ENCODE data around the gene CACNA1C. TPM values are rescaled to one million over a fixed set of nuclear protein-coding genes. Genes with fewer than 3 reads are reported as not detected.
A peak's percentile ranks its signal among the peaks of the same experiment; 100 is the strongest.

CACNA1C gene
- total and polyA plus RNA-seq, 2 donors (not counting 1 experiment from before 2014, with no cell fraction given), result 7.6 to 11.4 TPM

DNA sequence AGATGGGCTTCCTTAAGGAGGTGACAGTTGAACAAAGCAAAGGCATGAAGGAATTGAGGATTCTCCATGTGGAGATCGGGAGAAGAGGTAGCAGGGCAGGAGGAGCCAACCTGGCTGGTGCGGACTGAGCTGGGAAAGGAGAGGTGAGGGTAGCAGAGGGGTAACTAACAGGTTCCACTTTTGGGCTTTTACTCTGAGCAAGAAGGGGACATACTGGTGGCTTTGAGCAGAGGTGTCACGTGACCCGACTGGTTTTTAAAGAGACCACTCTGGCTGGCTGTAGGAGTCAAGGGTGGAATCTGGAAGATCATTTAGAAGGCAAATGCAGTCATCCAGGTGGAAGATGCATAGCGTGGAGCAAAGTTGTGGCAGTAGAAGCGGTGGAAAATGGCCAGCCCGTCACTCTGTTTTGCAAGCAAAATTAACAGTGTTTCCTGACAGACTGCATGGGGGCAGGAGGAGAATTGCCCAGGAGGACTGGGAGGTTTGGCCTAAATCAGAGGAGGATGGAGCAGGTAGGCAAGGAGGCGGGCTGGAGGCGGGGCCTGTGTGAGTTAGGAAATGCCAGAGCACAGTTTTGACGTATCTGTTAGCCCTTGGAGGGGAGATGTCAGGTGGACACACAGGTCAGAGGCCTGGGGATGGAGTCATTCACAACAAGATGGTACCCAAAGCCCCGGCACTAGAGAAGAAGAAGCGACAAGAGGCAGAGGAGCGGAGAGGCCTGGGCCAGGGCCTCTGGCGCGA, 585.7 kb downstream of the CACNA1C start:
- no peak overlapping the region for H3K27ac ChIP-seq (ENCODE audit: insufficient read depth, low read length)
- no peaks in the 10 kb centered on the region for H3K27me3 ChIP-seq (ENCODE audit: control insufficient read depth, insufficient read depth, low read length)
- no peaks in the 10 kb centered on the region for H3K79me2 ChIP-seq (ENCODE audit: control insufficient read depth, insufficient read depth, low read length)
- no peaks in the 10 kb centered on the region for H4K20me1 ChIP-seq (ENCODE audit: control insufficient read depth, extremely low read depth, insufficient read depth, low read length)
- no peak overlapping the region for H2AFZ ChIP-seq (ENCODE audit: low read length)
- H3K9ac ChIP-seq (ENCODE audit: insufficient read depth, low read length), result no peak overlapping the region
- H3K4me2 ChIP-seq (ENCODE audit: extremely low read depth, insufficient read depth, low read length), result no peak overlapping the region
- H3K36me3 ChIP-seq (ENCODE audit: control insufficient read depth, insufficient read depth, low read length), result no peaks in the 10 kb centered on the region
- no peaks in the 10 kb centered on the region for H3K9me3 ChIP-seq (ENCODE audit: control insufficient read depth, insufficient read depth, low read depth, low read length)
- H3K4me1 ChIP-seq (ENCODE audit: control insufficient read depth, extremely low read depth, insufficient read depth, low read length), result peaks cover 15% of the 10 kb centered on the region
- TF ChIP-seq, protein P1, sequence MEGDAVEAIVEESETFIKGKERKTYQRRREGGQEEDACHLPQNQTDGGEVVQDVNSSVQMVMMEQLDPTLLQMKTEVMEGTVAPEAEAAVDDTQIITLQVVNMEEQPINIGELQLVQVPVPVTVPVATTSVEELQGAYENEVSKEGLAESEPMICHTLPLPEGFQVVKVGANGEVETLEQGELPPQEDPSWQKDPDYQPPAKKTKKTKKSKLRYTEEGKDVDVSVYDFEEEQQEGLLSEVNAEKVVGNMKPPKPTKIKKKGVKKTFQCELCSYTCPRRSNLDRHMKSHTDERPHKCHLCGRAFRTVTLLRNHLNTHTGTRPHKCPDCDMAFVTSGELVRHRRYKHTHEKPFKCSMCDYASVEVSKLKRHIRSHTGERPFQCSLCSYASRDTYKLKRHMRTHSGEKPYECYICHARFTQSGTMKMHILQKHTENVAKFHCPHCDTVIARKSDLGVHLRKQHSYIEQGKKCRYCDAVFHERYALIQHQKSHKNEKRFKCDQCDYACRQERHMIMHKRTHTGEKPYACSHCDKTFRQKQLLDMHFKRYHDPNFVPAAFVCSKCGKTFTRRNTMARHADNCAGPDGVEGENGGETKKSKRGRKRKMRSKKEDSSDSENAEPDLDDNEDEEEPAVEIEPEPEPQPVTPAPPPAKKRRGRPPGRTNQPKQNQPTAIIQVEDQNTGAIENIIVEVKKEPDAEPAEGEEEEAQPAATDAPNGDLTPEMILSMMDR (conservative IDR thresholded peaks at IDR 0.05 in 1 of 2, IDR thresholded peaks at IDR 0.05 in 1 of 2; ENCODE audit: low read depth in 1 of 2, low read length in 2 of 2), result no peak
- TF ChIP-seq EZH2 (IDR thresholded peaks at IDR 0.05; ENCODE audit: low read length, missing control alignments), result no peak
- no peak for DNase-seq (ENCODE audit: low read depth in 2 of 2)
- H3K4me3 ChIP-seq (replicated peaks in 1 of 4; ENCODE audit: control extremely low read depth in 1 of 4, insufficient read depth in 1 of 4, low read depth in 3 of 4, low read length in 4 of 4), result no peak overlapping the region

DNA sequence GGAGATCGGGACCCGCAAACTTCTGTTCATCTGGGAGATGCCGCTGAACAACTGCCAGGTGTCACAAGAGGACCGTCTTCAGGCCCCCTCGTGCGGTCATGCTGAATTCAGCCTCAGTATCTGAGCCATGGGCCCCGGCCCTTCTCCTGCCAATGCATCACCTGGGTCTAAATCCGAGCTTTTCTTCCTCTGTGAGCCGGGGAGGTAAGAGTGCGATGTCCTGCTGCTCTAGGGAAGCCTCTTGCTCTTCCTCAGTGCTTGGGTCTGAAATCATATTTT, 586.2 kb downstream of the CACNA1C start:
- no peak overlapping the region for H3K4me2 ChIP-seq (ENCODE audit: extremely low read depth, insufficient read depth, low read length)
- no peaks in the 10 kb centered on the region for H3K79me2 ChIP-seq (ENCODE audit: control insufficient read depth, insufficient read depth, low read length)
- H2AFZ ChIP-seq (ENCODE audit: low read length), result no peak overlapping the region
- H3K4me3 ChIP-seq (replicated peaks in 1 of 4; ENCODE audit: control extremely low read depth in 1 of 4, insufficient read depth in 1 of 4, low read depth in 3 of 4, low read length in 4 of 4), result no peak overlapping the region
- no peak overlapping the region for H3K9ac ChIP-seq (ENCODE audit: insufficient read depth, low read length)
- no peaks in the 10 kb centered on the region for H3K36me3 ChIP-seq (ENCODE audit: control insufficient read depth, insufficient read depth, low read length)
- no peak overlapping the region for H3K27ac ChIP-seq (ENCODE audit: insufficient read depth, low read length)
- no peak for DNase-seq (ENCODE audit: low read depth in 2 of 2)
- TF ChIP-seq EZH2 (IDR thresholded peaks at IDR 0.05; ENCODE audit: low read length, missing control alignments), result no peak
- TF ChIP-seq, protein P1 (conservative IDR thresholded peaks at IDR 0.05 in 1 of 2, IDR thresholded peaks at IDR 0.05 in 1 of 2; ENCODE audit: low read depth in 1 of 2, low read length in 2 of 2), result no peak
- no peaks in the 10 kb centered on the region for H3K27me3 ChIP-seq (ENCODE audit: control insufficient read depth, insufficient read depth, low read length)
- H4K20me1 ChIP-seq (ENCODE audit: control insufficient read depth, extremely low read depth, insufficient read depth, low read length), result no peaks in the 10 kb centered on the region
- peaks cover 15% of the 10 kb centered on the region for H3K4me1 ChIP-seq (ENCODE audit: control insufficient read depth, extremely low read depth, insufficient read depth, low read length)
- no peaks in the 10 kb centered on the region for H3K9me3 ChIP-seq (ENCODE audit: control insufficient read depth, insufficient read depth, low read depth, low read length)

DNA sequence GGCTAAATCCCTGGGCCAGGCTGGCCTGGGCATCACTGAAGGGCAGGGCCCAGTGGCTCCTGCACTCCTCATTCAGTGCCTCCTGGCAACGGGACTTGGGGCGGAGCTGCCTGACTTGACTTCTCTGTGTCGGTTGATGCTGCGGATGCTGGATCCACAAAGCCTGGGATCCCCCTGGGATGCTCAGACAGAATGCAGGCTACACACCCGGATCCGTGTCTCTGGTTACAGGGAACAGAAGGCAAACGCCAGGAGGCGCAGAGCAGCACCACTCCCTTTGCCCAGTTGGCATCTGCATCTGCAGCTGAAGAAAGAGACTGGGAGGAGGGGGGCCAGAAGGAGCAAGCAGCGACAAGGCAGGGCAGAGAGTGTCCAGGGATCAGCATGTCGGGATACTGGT, 587.5 kb downstream of the CACNA1C start:
- no peaks in the 10 kb centered on the region for H3K36me3 ChIP-seq (ENCODE audit: control insufficient read depth, insufficient read depth, low read length)
- H3K79me2 ChIP-seq (ENCODE audit: control insufficient read depth, insufficient read depth, low read length), result no peaks in the 10 kb centered on the region
- no peak for DNase-seq (ENCODE audit: low read depth in 2 of 2)
- H4K20me1 ChIP-seq (ENCODE audit: control insufficient read depth, extremely low read depth, insufficient read depth, low read length), result no peaks in the 10 kb centered on the region
- peak overlapping the region; percentile 65 for H3K4me2 ChIP-seq (ENCODE audit: extremely low read depth, insufficient read depth, low read length)
- H3K4me1 ChIP-seq (ENCODE audit: control insufficient read depth, extremely low read depth, insufficient read depth, low read length), result peaks cover 15% of the 10 kb centered on the region
- no peak overlapping the region for H3K9ac ChIP-seq (ENCODE audit: insufficient read depth, low read length)
- no peak overlapping the region for H3K4me3 ChIP-seq (replicated peaks in 1 of 4; ENCODE audit: control extremely low read depth in 1 of 4, insufficient read depth in 1 of 4, low read depth in 3 of 4, low read length in 4 of 4)
- H2AFZ ChIP-seq (ENCODE audit: low read length), result peak overlapping the region; percentile 74
- H3K27me3 ChIP-seq (ENCODE audit: control insufficient read depth, insufficient read depth, low read length), result no peaks in the 10 kb centered on the region
- peak overlapping the region; percentile 89 for H3K27ac ChIP-seq (ENCODE audit: insufficient read depth, low read length)
- TF ChIP-seq, protein P1 (conservative IDR thresholded peaks at IDR 0.05 in 1 of 2, IDR thresholded peaks at IDR 0.05 in 1 of 2; ENCODE audit: low read depth in 1 of 2, low read length in 2 of 2), result peak; percentile 22 to 26
- TF ChIP-seq EZH2 (IDR thresholded peaks at IDR 0.05; ENCODE audit: low read length, missing control alignments), result no peak
- H3K9me3 ChIP-seq (ENCODE audit: control insufficient read depth, insufficient read depth, low read depth, low read length), result no peaks in the 10 kb centered on the region
